ENCODE results near the gene NRF1.
"Not testable (repeated sequence)": the region's sequence is repeated elsewhere in the genome, so short reads cannot be mapped to it uniquely, and the experiment has no call there.

The NRF1 gene

GRCh38 chr7:129785685-129786514 is 174.4 kb downstream of the NRF1 start:
- DNase-seq = no peak

GRCh38 chr7:129786825-129787563 is 175.5 kb downstream of the NRF1 start:
- DNase-seq = no peak

GRCh38 chr7:129789000-129789399 is 177.5 kb downstream of the NRF1 start:
- no peak for DNase-seq

- DNase-seq = no peak
These were observed 178.1 kb downstream of the NRF1 start for GRCh38 chr7:129789652-129790051.

- no peak for DNase-seq
These were observed 178.6 kb downstream of the NRF1 start for GRCh38 chr7:129790136-129790535.

GRCh38 chr7:129792721-129793120 is 181.2 kb downstream of the NRF1 start:
- no peak for DNase-seq

GRCh38 chr7:129793506-129794310 is 182.2 kb downstream of the NRF1 start:
- no peak for DNase-seq

GRCh38 chr7:129794461-129794860 is 182.9 kb downstream of the NRF1 start:
- not testable (repeated sequence) for DNase-seq

GRCh38 chr7:129796186-129796775 is 184.8 kb downstream of the NRF1 start:
- no peak for DNase-seq

- DNase-seq = no peak
These were observed 185.8 kb downstream of the NRF1 start for GRCh38 chr7:129797214-129797789.

- DNase-seq = no peak
These were observed 187.3 kb downstream of the NRF1 start for GRCh38 chr7:129798616-129799349.

GRCh38 chr7:129799350-129799955 is 187.9 kb downstream of the NRF1 start:
- DNase-seq = no peak

GRCh38 chr7:129800901-129801300 is 189.4 kb downstream of the NRF1 start:
- DNase-seq = no peak

- DNase-seq = no peak
These were observed 190.4 kb downstream of the NRF1 start for GRCh38 chr7:129801882-129802281.

- no peak for DNase-seq
These were observed 192.1 kb downstream of the NRF1 start for GRCh38 chr7:129803546-129804081.

- DNase-seq = no peak
These were observed 192.8 kb downstream of the NRF1 start for GRCh38 chr7:129804111-129804889.

GRCh38 chr7:129804890-129805719 is 193.6 kb downstream of the NRF1 start:
- DNase-seq = no peak
